ENCODE results near the gene IWS1.

Gene IWS1

DNA sequence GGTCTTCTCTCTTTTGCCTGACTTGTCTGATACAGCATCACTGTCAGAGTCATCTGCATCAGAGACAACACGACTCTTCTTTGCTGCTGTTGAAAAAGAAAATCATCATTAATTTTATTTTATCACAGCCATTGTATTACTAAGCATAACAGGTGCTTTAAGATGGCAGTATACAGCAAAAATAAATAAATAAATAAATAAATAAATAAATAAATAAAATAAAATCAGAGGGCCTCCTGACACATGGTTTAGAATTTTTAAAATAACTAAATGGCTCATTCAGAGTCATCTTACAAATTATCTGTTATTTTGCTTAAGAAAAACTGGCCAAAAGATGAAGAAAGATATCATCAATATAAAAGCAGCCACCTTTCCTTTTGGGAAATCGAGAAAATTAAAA is 22.8 kb downstream of the IWS1 start:
- Histone ChIP-seq H3K27ac (ENCODE audit: low read length) (no peak overlapping the region), H3K36me3 (ENCODE audit: control insufficient read depth, insufficient read depth, low read length) (peaks cover 8% of the 10 kb centered on the region; the same call in 1 of the 2 replicates), H3K9me3 (ENCODE audit: control insufficient read depth, insufficient read depth, low read length) (no peaks in the 10 kb centered on the region), H3K27me3 (ENCODE audit: control insufficient read depth, insufficient read depth, low read length) (no peaks in the 10 kb centered on the region), H3K4me1 (ENCODE audit: control insufficient read depth, insufficient read depth, low read length) (no peaks in the 10 kb centered on the region), H3K4me3 (ENCODE audit: low read length) (no peak overlapping the region)
- DNase-seq (ENCODE audit: low read depth, low spot score) = no peak
- WGBS (ENCODE audit: insufficient coverage, insufficient read length) = no CpG with 5 or more reads among the region's 2 CpGs

- no peak for DNase-seq (ENCODE audit: low read depth, low spot score)
- no peaks in the 10 kb centered on the region for H3K27me3 ChIP-seq (ENCODE audit: control insufficient read depth, insufficient read depth, low read length)
- no peak overlapping the region for H3K27ac ChIP-seq (ENCODE audit: low read length)
- H3K4me1 ChIP-seq (ENCODE audit: control insufficient read depth, insufficient read depth, low read length) = no peaks in the 10 kb centered on the region
- peaks cover 15% of the 10 kb centered on the region; the same call in 1 of the 2 replicates for H3K36me3 ChIP-seq (ENCODE audit: control insufficient read depth, insufficient read depth, low read length)
- WGBS (ENCODE audit: insufficient coverage, insufficient read length) = no CpG with 5 or more reads among the region's 2 CpGs
- H3K4me3 ChIP-seq (ENCODE audit: low read length) = no peak overlapping the region
- H3K9me3 ChIP-seq (ENCODE audit: control insufficient read depth, insufficient read depth, low read length) = no peaks in the 10 kb centered on the region
Measured at GRCh38 chr2:127498386-127498785, 27.9 kb downstream of the IWS1 start.

DNA sequence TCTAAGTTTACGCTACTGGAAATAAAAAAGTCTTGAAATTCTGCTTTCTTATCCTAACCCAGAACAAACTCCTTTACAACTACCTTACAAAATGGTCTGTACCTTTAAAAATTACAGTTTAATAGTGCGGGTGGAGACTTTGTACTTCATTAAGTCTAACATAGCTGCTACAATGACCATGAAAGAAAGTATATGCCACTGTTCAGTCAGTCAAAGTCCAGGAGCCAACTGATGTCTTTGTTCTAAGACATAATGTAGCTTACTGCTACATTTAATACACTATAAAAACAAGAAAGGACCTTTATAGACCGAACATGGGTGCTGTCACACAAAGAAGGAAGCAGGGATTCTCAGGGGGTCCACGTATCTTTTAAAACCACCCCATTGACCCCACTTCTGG is 36.0 kb downstream of the IWS1 start:
- H3K27ac ChIP-seq (ENCODE audit: low read length) = no peak overlapping the region
- no peak for DNase-seq (ENCODE audit: low read depth, low spot score)
- no peaks in the 10 kb centered on the region for H3K9me3 ChIP-seq (ENCODE audit: control insufficient read depth, insufficient read depth, low read length)
- no peaks in the 10 kb centered on the region for H3K4me1 ChIP-seq (ENCODE audit: control insufficient read depth, insufficient read depth, low read length)
- H3K4me3 ChIP-seq (ENCODE audit: low read length) = no peak overlapping the region
- no peaks in the 10 kb centered on the region for H3K27me3 ChIP-seq (ENCODE audit: control insufficient read depth, insufficient read depth, low read length)
- no CpG with 5 or more reads among the region's 4 CpGs for WGBS (ENCODE audit: insufficient coverage, insufficient read length)
- peaks cover 35% of the 10 kb centered on the region; the same call in 1 of the 2 replicates for H3K36me3 ChIP-seq (ENCODE audit: control insufficient read depth, insufficient read depth, low read length)

GRCh38 chr2:127486247-127487058 is 39.8 kb downstream of the IWS1 start:
- Histone ChIP-seq H3K4me3 (ENCODE audit: low read length) (no peak overlapping the region), H3K4me1 (ENCODE audit: control insufficient read depth, insufficient read depth, low read length) (no peaks in the 10 kb centered on the region), H3K27ac (ENCODE audit: low read length) (no peak overlapping the region), H3K27me3 (ENCODE audit: control insufficient read depth, insufficient read depth, low read length) (no peaks in the 10 kb centered on the region), H3K36me3 (ENCODE audit: control insufficient read depth, insufficient read depth, low read length) (peaks cover 29% of the 10 kb centered on the region; the same call in 1 of the 2 replicates), H3K9me3 (ENCODE audit: control insufficient read depth, insufficient read depth, low read length) (no peaks in the 10 kb centered on the region)
- DNase-seq (ENCODE audit: low read depth, low spot score) = no peak
- no CpG with 5 or more reads among the region's 8 CpGs for WGBS (ENCODE audit: insufficient coverage, insufficient read length)

DNA sequence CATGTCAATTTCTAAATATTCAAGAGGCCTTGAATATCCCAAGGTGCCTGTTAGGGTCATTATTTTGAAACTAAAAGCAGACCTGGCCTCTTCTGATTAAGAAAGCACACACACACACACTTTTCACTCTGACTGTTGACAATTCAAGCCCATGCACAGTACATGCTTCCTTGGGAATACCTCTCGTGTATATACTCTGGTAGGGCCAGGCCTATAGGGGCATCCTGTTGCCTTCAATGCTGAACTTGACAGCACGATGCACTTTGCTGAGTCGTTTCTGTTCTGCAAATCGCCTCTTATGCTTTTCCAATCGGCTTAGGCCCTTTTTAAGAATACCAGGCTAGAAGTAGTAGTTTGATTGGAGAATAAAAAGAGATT is 40.6 kb downstream of the IWS1 start:
- DNase-seq (ENCODE audit: low read depth, low spot score) = no peak
- no CpG with 5 or more reads among the region's 5 CpGs for WGBS (ENCODE audit: insufficient coverage, insufficient read length)
- Histone ChIP-seq H3K4me3 (ENCODE audit: low read length) (no peak overlapping the region), H3K27ac (ENCODE audit: low read length) (no peak overlapping the region), H3K9me3 (ENCODE audit: control insufficient read depth, insufficient read depth, low read length) (no peaks in the 10 kb centered on the region), H3K4me1 (ENCODE audit: control insufficient read depth, insufficient read depth, low read length) (no peaks in the 10 kb centered on the region), H3K27me3 (ENCODE audit: control insufficient read depth, insufficient read depth, low read length) (no peaks in the 10 kb centered on the region), H3K36me3 (ENCODE audit: control insufficient read depth, insufficient read depth, low read length) (peaks cover 29% of the 10 kb centered on the region; the same call in 1 of the 2 replicates)

GRCh38 chr2:127485051-127485693 is 41.1 kb downstream of the IWS1 start:
- Histone ChIP-seq H3K9me3 (ENCODE audit: control insufficient read depth, insufficient read depth, low read length) (no peaks in the 10 kb centered on the region), H3K36me3 (ENCODE audit: control insufficient read depth, insufficient read depth, low read length) (peaks cover 29% of the 10 kb centered on the region; the same call in 1 of the 2 replicates), H3K4me3 (ENCODE audit: low read length) (no peak overlapping the region), H3K27ac (ENCODE audit: low read length) (no peak overlapping the region), H3K27me3 (ENCODE audit: control insufficient read depth, insufficient read depth, low read length) (no peaks in the 10 kb centered on the region), H3K4me1 (ENCODE audit: control insufficient read depth, insufficient read depth, low read length) (no peaks in the 10 kb centered on the region; the same call in 1 of the 2 replicates)
- no peak for DNase-seq (ENCODE audit: low read depth, low spot score)
- WGBS (ENCODE audit: insufficient coverage, insufficient read length) = no CpG with 5 or more reads among the region's 5 CpGs

- Histone ChIP-seq H3K4me1 (ENCODE audit: control insufficient read depth, insufficient read depth, low read length) (no peaks in the 10 kb centered on the region; the same call in 1 of the 2 replicates), H3K9me3 (ENCODE audit: control insufficient read depth, insufficient read depth, low read length) (no peaks in the 10 kb centered on the region), H3K27ac (ENCODE audit: low read length) (no peak overlapping the region), H3K36me3 (ENCODE audit: control insufficient read depth, insufficient read depth, low read length) (peaks cover 18% of the 10 kb centered on the region; the same call in 1 of the 2 replicates), H3K4me3 (ENCODE audit: low read length) (no peak overlapping the region), H3K27me3 (ENCODE audit: control insufficient read depth, insufficient read depth, low read length) (no peaks in the 10 kb centered on the region)
- WGBS (ENCODE audit: insufficient coverage, insufficient read length) = no CpG with 5 or more reads among the region's 2 CpGs
- no peak for DNase-seq (ENCODE audit: low read depth, low spot score)
Measured at GRCh38 chr2:127482031-127482430, 44.3 kb downstream of the IWS1 start.

GRCh38 chr2:127479866-127480743 is 46.2 kb downstream of the IWS1 start:
- Histone ChIP-seq H3K4me3 (ENCODE audit: low read length) (no peak overlapping the region), H3K36me3 (ENCODE audit: control insufficient read depth, insufficient read depth, low read length) (peaks cover 5% of the 10 kb centered on the region; the same call in 1 of the 2 replicates), H3K4me1 (ENCODE audit: control insufficient read depth, insufficient read depth, low read length) (no peaks in the 10 kb centered on the region; the same call in 1 of the 2 replicates), H3K9me3 (ENCODE audit: control insufficient read depth, insufficient read depth, low read length) (no peaks in the 10 kb centered on the region), H3K27ac (ENCODE audit: low read length) (no peak overlapping the region), H3K27me3 (ENCODE audit: control insufficient read depth, insufficient read depth, low read length) (no peaks in the 10 kb centered on the region)
- DNase-seq (ENCODE audit: low read depth, low spot score) = no peak
- no CpG with 5 or more reads among the region's 8 CpGs for WGBS (ENCODE audit: insufficient coverage, insufficient read length)

DNA sequence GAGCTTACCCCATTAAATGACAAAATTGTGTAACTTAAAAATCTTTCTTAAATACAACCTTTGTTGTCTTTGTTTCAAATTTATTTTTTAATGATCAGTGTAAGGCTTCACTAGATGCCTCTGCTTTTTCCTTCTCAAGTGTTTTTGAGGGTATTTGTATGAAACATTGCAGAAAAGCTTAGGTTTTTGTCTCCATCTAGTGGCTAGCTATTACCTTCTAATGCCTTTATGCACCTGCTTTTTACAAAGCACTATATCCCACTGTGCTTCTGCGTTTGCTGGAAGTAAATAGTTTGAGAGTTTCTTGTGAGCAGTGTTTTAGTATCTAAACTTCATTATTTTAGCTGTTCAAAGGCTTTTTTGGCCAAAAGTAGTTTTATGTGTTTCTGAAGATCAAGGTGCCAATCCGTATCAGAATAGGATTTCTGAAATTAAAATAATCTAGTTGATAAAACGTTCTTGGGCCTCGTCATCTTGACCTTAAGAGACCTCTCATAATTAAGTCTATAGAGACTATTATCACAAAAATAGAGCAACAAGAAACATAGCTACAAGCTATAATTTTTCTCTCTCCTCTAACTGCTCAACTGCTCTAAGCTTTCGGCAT is 47.0 kb downstream of the IWS1 start:
- Histone ChIP-seq H3K4me3 (ENCODE audit: low read length) (no peak overlapping the region), H3K4me1 (ENCODE audit: control insufficient read depth, insufficient read depth, low read length) (no peaks in the 10 kb centered on the region; the same call in 1 of the 2 replicates), H3K27ac (ENCODE audit: low read length) (no peak overlapping the region), H3K36me3 (ENCODE audit: control insufficient read depth, insufficient read depth, low read length) (peaks cover 4% of the 10 kb centered on the region; the same call in 1 of the 2 replicates), H3K9me3 (ENCODE audit: control insufficient read depth, insufficient read depth, low read length) (no peaks in the 10 kb centered on the region), H3K27me3 (ENCODE audit: control insufficient read depth, insufficient read depth, low read length) (no peaks in the 10 kb centered on the region)
- DNase-seq (ENCODE audit: low read depth, low spot score) = no peak
- no CpG with 5 or more reads among the region's 5 CpGs for WGBS (ENCODE audit: insufficient coverage, insufficient read length)

DNA sequence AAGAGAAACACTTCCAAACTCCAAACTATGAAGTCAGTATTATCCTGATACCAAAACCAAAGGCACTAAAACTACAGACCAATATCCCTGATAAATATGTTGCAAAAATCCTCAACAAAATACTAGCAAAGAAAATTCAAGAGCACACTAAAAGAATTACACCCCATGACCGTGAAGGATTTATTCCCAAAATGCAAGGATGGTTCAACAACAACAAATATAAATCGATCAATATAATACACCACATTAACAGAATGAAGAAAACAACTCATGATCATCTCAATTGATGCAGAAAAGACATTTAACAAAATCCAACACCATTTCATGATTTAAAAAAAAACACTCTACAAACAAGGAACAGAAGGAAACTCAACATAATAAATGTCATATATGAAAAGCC is 50.5 kb downstream of the IWS1 start:
- Histone ChIP-seq H3K9me3 (ENCODE audit: control insufficient read depth, insufficient read depth, low read length) (no peaks in the 10 kb centered on the region), H3K36me3 (ENCODE audit: control insufficient read depth, insufficient read depth, low read length) (no peaks in the 10 kb centered on the region), H3K27ac (ENCODE audit: low read length) (no peak overlapping the region), H3K4me1 (ENCODE audit: control insufficient read depth, insufficient read depth, low read length) (no peaks in the 10 kb centered on the region; the same call in 1 of the 2 replicates), H3K4me3 (ENCODE audit: low read length) (no peak overlapping the region), H3K27me3 (ENCODE audit: control insufficient read depth, insufficient read depth, low read length) (no peaks in the 10 kb centered on the region)
- WGBS (ENCODE audit: insufficient coverage, insufficient read length) = no CpG with 5 or more reads among the region's 2 CpGs
- DNase-seq (ENCODE audit: low read depth, low spot score) = no peak

All from iPS DF 6.9 (cell line).